Neuron (in vitro differentiated cells): ENCODE results near the gene ZMYM3.

Source experiments
- H2AFZ ChIP-seq: one replicate; pipeline ENCODE4 v1.6.1; 2013; ENCODE audit warnings: low read depth, mild to moderate bottlenecking, inconsistent platforms, low read length, moderate library complexity
- H3K27me3 ChIP-seq: one replicate; pipeline ENCODE4 v1.6.1; 2013; ENCODE audit warnings: low read length; ENCODE audit not compliant: insufficient read depth
- H3K36me3 ChIP-seq: one replicate; pipeline ENCODE4 v1.6.1; 2013; ENCODE audit warnings: low read length; ENCODE audit not compliant: insufficient read depth
- H3K4me1 ChIP-seq: one replicate; pipeline ENCODE4 v1.6.1; 2013; ENCODE audit warnings: low read length; ENCODE audit not compliant: insufficient read depth
- H3K4me3 ChIP-seq: 2 replicates; pipeline ENCODE4 v1.5.1; 2013; ENCODE audit warnings: mild to moderate bottlenecking, low read length, moderate library complexity
- H3K9me3 ChIP-seq: one replicate; pipeline ENCODE4 v1.6.1; 2013; ENCODE audit warnings: low read length

Gene ZMYM3

GRCh38 chrX:71244359-71245128, 9.4 kb downstream of the ZMYM3 start:
- Histone ChIP-seq H3K36me3 (peaks cover 88% of the 10 kb centered on the region), H3K9me3 (no peaks in the 10 kb centered on the region), H2AFZ (no peak overlapping the region), H3K27me3 (no peaks in the 10 kb centered on the region), H3K4me1 (no peaks in the 10 kb centered on the region), H3K4me3 (no peak overlapping the region)

- no peaks in the 10 kb centered on the region for H3K4me1 ChIP-seq
- peaks cover 64% of the 10 kb centered on the region for H3K36me3 ChIP-seq
- no peaks in the 10 kb centered on the region for H3K9me3 ChIP-seq
- no peak overlapping the region for H2AFZ ChIP-seq
- H3K4me3 ChIP-seq: no peak overlapping the region
- H3K27me3 ChIP-seq: no peaks in the 10 kb centered on the region
Measured at GRCh38 chrX:71241301-71241700, 12.6 kb downstream of the ZMYM3 start.

- H3K27me3 ChIP-seq: no peaks in the 10 kb centered on the region
- peaks cover 50% of the 10 kb centered on the region for H3K36me3 ChIP-seq
- no peaks in the 10 kb centered on the region for H3K9me3 ChIP-seq
- no peak overlapping the region for H3K4me3 ChIP-seq
- H2AFZ ChIP-seq: no peak overlapping the region
- no peaks in the 10 kb centered on the region for H3K4me1 ChIP-seq
Measured at GRCh38 chrX:71239781-71240180, 14.2 kb downstream of the ZMYM3 start.

- Histone ChIP-seq H3K27me3 (no peaks in the 10 kb centered on the region), H3K4me1 (no peaks in the 10 kb centered on the region), H3K36me3 (peaks cover 21% of the 10 kb centered on the region), H3K4me3 (no peak overlapping the region), H3K9me3 (no peaks in the 10 kb centered on the region), H2AFZ (no peak overlapping the region)
Measured at GRCh38 chrX:71236836-71237235, 17.1 kb downstream of the ZMYM3 start.

- H3K9me3 ChIP-seq: no peaks in the 10 kb centered on the region
- H3K4me1 ChIP-seq: no peaks in the 10 kb centered on the region
- H2AFZ ChIP-seq: no peak overlapping the region
- no peaks in the 10 kb centered on the region for H3K27me3 ChIP-seq
- H3K4me3 ChIP-seq: no peak overlapping the region
- H3K36me3 ChIP-seq: peaks cover 10% of the 10 kb centered on the region
Measured at GRCh38 chrX:71235482-71235881, 18.5 kb downstream of the ZMYM3 start.

- no peaks in the 10 kb centered on the region for H3K27me3 ChIP-seq
- no peak overlapping the region for H2AFZ ChIP-seq
- no peaks in the 10 kb centered on the region for H3K36me3 ChIP-seq
- H3K9me3 ChIP-seq: no peaks in the 10 kb centered on the region
- no peaks in the 10 kb centered on the region for H3K4me1 ChIP-seq
- no peak overlapping the region for H3K4me3 ChIP-seq
Measured at GRCh38 chrX:71228063-71228642, 25.8 kb downstream of the ZMYM3 start.

- Histone ChIP-seq H3K4me1 (no peaks in the 10 kb centered on the region), H3K36me3 (no peaks in the 10 kb centered on the region), H2AFZ (no peak overlapping the region), H3K27me3 (no peaks in the 10 kb centered on the region), H3K4me3 (no peak overlapping the region), H3K9me3 (no peaks in the 10 kb centered on the region)
Measured at GRCh38 chrX:71227370-71228062, 26.4 kb downstream of the ZMYM3 start.

GRCh38 chrX:71225676-71226075, 28.3 kb downstream of the ZMYM3 start:
- Histone ChIP-seq H3K4me3 (no peak overlapping the region), H2AFZ (no peak overlapping the region), H3K36me3 (no peaks in the 10 kb centered on the region), H3K9me3 (no peaks in the 10 kb centered on the region), H3K27me3 (no peaks in the 10 kb centered on the region), H3K4me1 (no peaks in the 10 kb centered on the region)

GRCh38 chrX:71225009-71225408, 28.9 kb downstream of the ZMYM3 start:
- Histone ChIP-seq H3K36me3 (no peaks in the 10 kb centered on the region), H2AFZ (no peak overlapping the region), H3K27me3 (no peaks in the 10 kb centered on the region), H3K4me1 (no peaks in the 10 kb centered on the region), H3K9me3 (no peaks in the 10 kb centered on the region), H3K4me3 (no peak overlapping the region)

- H3K9me3 ChIP-seq: no peaks in the 10 kb centered on the region
- no peaks in the 10 kb centered on the region for H3K27me3 ChIP-seq
- no peaks in the 10 kb centered on the region for H3K4me1 ChIP-seq
- H2AFZ ChIP-seq: no peak overlapping the region
- H3K36me3 ChIP-seq: no peaks in the 10 kb centered on the region
- no peak overlapping the region for H3K4me3 ChIP-seq
Measured at GRCh38 chrX:71224098-71224708, 29.7 kb downstream of the ZMYM3 start.

GRCh38 chrX:71222929-71223328, 31.0 kb downstream of the ZMYM3 start, which contains the start of gene GJB1:
Gene GJB1 (plus strand): TSS chrX:71223224. CDS start chrX:71223708, 484 bp downstream.
- H3K4me1 ChIP-seq: no peaks in the 10 kb centered on the region
- no peak within 1 kb of the TSS for H2AFZ ChIP-seq
- no peaks in the 10 kb centered on the region for H3K9me3 ChIP-seq
- H3K36me3 ChIP-seq: no peaks in the 10 kb centered on the region
- H3K4me3 ChIP-seq: no peak within 1 kb of the TSS
- no peaks in the 10 kb centered on the region for H3K27me3 ChIP-seq

- Histone ChIP-seq H3K36me3 (no peaks in the 10 kb centered on the region), H3K4me3 (no peak overlapping the region), H3K27me3 (no peaks in the 10 kb centered on the region), H2AFZ (no peak overlapping the region), H3K9me3 (no peaks in the 10 kb centered on the region), H3K4me1 (no peaks in the 10 kb centered on the region)
Measured at GRCh38 chrX:71221145-71221544, 32.8 kb downstream of the ZMYM3 start.

- no peaks in the 10 kb centered on the region for H3K9me3 ChIP-seq
Measured at GRCh38 chrX:71217298-71217697, 36.6 kb downstream of the ZMYM3 start.

More at GRCh38 chrX:71217298-71217697, 36.6 kb downstream of the ZMYM3 start:
- no peak overlapping the region for H3K4me3 ChIP-seq
- H3K27me3 ChIP-seq: no peaks in the 10 kb centered on the region
- no peaks in the 10 kb centered on the region for H3K36me3 ChIP-seq
- no peaks in the 10 kb centered on the region for H3K4me1 ChIP-seq
- H2AFZ ChIP-seq: no peak overlapping the region
